Esophagus (tissue), 2 donors: Measurements from ENCODE around the gene PODN. TPM values are rescaled to one million over a fixed set of nuclear protein-coding genes. Genes with fewer than 3 reads are reported as not detected.

Experiments used
- H3K27ac ChIP-seq, 2 donors: one replicate each; pipeline ENCODE4 v1.5.1; 2013; ENCODE audit warnings: low read depth in 2 of 2, mild to moderate bottlenecking in 2 of 2, inconsistent platforms in 1 of 2, low read length in 1 of 2, moderate library complexity in 1 of 2
- H3K27me3 ChIP-seq, 2 donors: one replicate each; pipeline ENCODE4 v1.6.1; 2013; ENCODE audit warnings: low read length in 2 of 2, control low read depth in 1 of 2, mild to moderate bottlenecking in 1 of 2; ENCODE audit not compliant: insufficient read depth in 2 of 2, control insufficient read depth in 1 of 2
- H3K36me3 ChIP-seq, 2 donors: one replicate each; pipeline ENCODE4 v1.6.1; 2013; ENCODE audit warnings: low read length in 1 of 2; ENCODE audit not compliant: control insufficient read depth in 2 of 2, insufficient read depth in 2 of 2
- H3K4me1 ChIP-seq, 2 donors: one replicate each; pipeline ENCODE4 v1.6.1; 2013; ENCODE audit warnings: low read length in 1 of 2; ENCODE audit not compliant: control insufficient read depth in 2 of 2, insufficient read depth in 2 of 2
- H3K4me3 ChIP-seq, 2 donors: one replicate each; pipeline ENCODE4 v1.5.1; 2013; ENCODE audit warnings: low read length in 2 of 2, mild to moderate bottlenecking in 2 of 2, low read depth in 1 of 2, moderate library complexity in 1 of 2
- H3K9me3 ChIP-seq, 2 donors: one replicate each; pipeline ENCODE4 v1.6.1; 2013; ENCODE audit warnings: mild to moderate bottlenecking in 2 of 2, low read depth in 1 of 2, low read length in 1 of 2, moderate library complexity in 1 of 2; ENCODE audit not compliant: control insufficient read depth in 2 of 2, insufficient read depth in 1 of 2
- WGBS, 2 donors: extraction: QIAGEN DNeasy Blood & Tissue Kit; methylation state at CpG; one replicate each; pipeline ENCODE4 v1.1.7; 2013; 5-methylcytosine and 5-hydroxymethylcytosine counted together
- polyA plus RNA-seq, 2 donors: library from polyadenylated mRNA; stranded (reverse); fragments of 200-250 nt; gene quantifications; one replicate each; pipeline ENCODE4 v1.2.3, GENCODE V29; 2013
- donor health status: healthy with polysubstance abuse.
- donor health status: Bipolar disorder and iron deficiency.

Gene PODN
- polyA plus RNA-seq, 2 donors, result 5.0 to 8.3 TPM

DNA sequence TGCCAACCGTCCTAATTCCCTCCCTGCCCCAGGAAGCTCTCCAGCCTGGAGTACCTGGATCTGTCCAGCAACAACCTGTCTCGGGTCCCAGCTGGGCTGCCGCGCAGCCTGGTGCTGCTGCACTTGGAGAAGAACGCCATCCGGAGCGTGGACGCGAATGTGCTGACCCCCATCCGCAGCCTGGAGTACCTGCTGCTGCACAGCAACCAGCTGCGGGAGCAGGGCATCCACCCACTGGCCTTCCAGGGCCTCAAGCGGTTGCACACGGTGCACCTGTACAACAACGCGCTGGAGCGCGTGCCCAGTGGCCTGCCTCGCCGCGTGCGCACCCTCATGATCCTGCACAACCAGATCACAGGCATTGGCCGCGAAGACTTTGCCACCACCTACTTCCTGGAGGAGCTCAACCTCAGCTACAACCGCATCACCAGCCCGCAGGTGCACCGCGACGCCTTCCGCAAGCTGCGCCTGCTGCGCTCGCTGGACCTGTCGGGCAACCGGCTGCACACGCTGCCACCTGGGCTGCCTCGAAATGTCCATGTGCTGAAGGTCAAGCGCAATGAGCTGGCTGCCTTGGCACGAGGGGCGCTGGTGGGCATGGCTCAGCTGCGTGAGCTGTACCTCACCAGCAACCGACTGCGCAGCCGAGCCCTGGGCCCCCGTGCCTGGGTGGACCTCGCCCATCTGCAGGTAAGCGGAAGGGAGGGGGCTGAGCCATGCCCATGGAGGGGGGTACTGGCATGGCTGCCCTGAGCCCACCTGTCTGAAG lies 16.5 kb downstream of the PODN start:
- WGBS, 2 donors, result 94% methylated on average over 46 of the region's 46 CpGs
- Histone ChIP-seq H3K4me3 (no peak overlapping the region), H3K36me3 (no peaks in the 10 kb centered on the region), H3K9me3 (no peaks in the 10 kb centered on the region), H3K27ac (no peak overlapping the region), H3K27me3 (no peaks in the 10 kb centered on the region), H3K4me1 (no peaks in the 10 kb centered on the region)

DNA sequence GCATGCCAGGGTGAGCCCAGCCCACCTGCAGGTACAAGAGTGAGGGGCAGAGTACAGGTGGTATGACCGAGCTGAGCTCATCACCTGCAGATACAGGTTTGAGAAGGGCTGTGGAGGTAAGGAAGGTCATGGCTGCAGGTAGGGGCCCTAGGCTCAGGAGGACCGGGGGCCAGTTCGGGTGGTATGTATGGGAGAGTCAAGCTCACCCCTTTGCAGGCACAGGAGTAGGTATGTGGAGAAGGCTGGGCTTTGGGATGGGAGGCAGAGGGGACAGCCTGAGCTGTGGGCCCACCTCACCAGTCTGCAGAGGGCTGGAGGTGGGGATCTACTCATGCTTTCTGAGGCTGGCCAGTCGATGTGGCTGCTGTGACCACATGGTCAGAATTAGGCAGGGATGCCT lies 17.2 kb downstream of the PODN start:
- H3K36me3 ChIP-seq, result no peaks in the 10 kb centered on the region
- WGBS, 2 donors, result 81 to 85% methylated on average over 4 of the region's 4 CpGs
- no peaks in the 10 kb centered on the region for H3K9me3 ChIP-seq
- H3K27me3 ChIP-seq, result no peaks in the 10 kb centered on the region
- H3K4me3 ChIP-seq, result no peak overlapping the region
- no peaks in the 10 kb centered on the region for H3K4me1 ChIP-seq
- no peak overlapping the region for H3K27ac ChIP-seq

DNA sequence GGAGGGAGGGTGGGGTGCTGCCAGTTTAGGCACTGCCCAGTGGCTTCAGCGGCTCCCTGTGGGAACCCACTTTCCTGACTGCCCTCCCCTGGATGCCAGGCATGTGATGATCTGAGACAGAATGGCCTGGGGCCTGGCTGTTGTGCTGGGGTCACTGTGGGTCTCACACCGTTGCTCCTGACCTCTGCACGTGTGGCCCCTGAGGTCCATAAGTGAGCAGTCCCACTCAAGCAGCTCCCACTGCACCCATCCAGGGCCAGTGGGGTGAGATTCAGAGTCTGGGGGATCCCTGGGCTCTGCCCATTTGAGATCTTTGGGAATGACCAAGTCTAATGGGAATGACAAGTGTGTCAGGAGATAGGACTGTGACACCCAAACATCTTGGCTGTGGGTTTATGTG lies 18.0 kb downstream of the PODN start:
- Histone ChIP-seq H3K36me3 (no peaks in the 10 kb centered on the region), H3K4me1 (no peaks in the 10 kb centered on the region), H3K9me3 (no peaks in the 10 kb centered on the region), H3K27me3 (no peaks in the 10 kb centered on the region), H3K27ac (no peak overlapping the region), H3K4me3 (no peak overlapping the region)
- 46 to 82% methylated on average over 3 of the region's 3 CpGs for WGBS, 2 donors

DNA sequence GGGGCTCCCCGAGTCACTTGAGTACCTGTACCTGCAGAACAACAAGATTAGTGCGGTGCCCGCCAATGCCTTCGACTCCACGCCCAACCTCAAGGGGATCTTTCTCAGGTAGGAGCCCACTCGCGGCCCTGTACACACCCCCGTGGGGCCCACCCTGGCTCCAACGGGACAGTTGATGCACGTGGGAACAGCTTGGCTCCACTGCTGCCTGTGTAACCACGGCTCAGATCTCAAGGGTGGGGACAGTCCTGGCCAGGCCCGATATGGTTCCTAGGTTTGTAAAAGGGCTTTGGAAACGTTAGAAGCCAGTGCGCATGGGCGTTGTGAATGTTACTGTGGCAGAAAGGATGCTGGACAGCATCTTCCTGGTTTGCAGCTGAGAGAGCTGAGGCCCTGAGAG lies 18.8 kb downstream of the PODN start:
- no peak overlapping the region for H3K27ac ChIP-seq
- no peaks in the 10 kb centered on the region for H3K9me3 ChIP-seq
- H3K4me1 ChIP-seq, result no peaks in the 10 kb centered on the region
- no peak overlapping the region for H3K4me3 ChIP-seq
- no peaks in the 10 kb centered on the region for H3K27me3 ChIP-seq
- H3K36me3 ChIP-seq, result no peaks in the 10 kb centered on the region
- 76 to 86% methylated on average over 15 of the region's 15 CpGs for WGBS, 2 donors

DNA sequence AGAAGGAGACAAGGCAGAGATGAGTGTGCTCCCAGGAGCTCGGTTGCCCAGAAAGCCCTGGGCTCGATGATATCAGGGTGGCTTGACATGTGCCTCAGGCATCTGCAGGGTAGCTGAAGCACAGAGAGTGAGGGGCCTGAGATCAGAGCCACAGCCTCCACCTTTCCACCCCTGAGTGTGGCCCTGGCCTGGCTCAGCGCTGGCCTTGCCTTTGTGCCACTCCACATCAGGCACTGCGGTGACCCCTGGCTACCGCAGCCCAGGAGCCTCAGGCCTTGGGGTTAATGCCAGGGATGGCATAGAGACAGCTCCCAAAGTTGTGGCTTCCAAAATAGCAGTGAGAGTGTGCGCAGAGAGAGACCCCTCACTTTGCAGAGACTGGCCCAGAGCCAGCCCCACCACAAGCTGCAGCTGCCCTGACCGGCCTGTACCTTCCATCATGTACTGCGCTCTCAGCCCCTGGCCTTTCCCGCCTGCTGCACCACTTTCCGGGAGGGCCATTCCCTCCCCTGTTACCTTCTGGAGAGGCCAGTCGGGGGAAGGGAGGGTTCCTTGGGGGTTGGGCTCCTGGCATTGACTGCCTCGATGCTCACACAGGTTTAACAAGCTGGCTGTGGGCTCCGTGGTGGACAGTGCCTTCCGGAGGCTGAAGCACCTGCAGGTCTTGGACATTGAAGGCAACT lies 19.5 kb downstream of the PODN start:
- Histone ChIP-seq H3K4me3 (no peak overlapping the region), H3K36me3 (no peaks in the 10 kb centered on the region), H3K9me3 (no peaks in the 10 kb centered on the region), H3K27ac (no peak overlapping the region), H3K27me3 (no peaks in the 10 kb centered on the region), H3K4me1 (no peaks in the 10 kb centered on the region)
- 82 to 86% methylated on average over 14 of the region's 14 CpGs for WGBS, 2 donors

DNA sequence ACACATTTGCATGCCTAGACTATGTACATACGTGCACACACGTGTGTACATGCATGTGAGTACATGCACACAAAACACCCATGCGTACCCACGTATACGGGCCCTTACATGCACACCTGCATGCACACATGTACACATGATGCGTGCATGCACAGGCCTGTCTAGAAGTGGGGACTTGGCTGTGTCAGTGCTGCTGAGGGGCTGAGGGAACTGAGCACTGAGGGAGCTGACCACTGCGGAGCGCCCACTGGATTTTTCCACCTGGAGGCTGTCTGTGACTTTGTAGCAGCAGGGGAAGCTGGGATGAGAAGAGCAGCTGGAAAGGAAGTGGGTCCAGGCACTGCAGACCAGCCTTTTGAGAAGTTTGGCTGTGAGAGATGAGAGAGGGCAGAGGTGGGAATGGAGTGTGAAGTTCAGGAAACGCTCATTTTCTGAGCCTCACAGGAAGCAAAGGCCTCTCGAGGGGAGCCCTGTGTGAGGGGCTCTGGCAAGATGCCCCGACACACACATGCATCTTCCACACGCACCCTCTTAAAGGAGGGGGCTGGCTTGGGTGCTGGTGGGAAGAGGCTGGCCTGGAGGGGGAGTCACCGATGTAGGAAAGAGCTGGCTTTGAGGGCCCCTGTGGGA lies 20.9 kb downstream of the PODN start:
- Histone ChIP-seq H3K4me1 (no peaks in the 10 kb centered on the region), H3K27me3 (no peaks in the 10 kb centered on the region), H3K9me3 (no peaks in the 10 kb centered on the region), H3K36me3 (no peaks in the 10 kb centered on the region), H3K27ac (no peak overlapping the region), H3K4me3 (no peak overlapping the region)
- 77 to 79% methylated on average over 13 of the region's 13 CpGs for WGBS, 2 donors

DNA sequence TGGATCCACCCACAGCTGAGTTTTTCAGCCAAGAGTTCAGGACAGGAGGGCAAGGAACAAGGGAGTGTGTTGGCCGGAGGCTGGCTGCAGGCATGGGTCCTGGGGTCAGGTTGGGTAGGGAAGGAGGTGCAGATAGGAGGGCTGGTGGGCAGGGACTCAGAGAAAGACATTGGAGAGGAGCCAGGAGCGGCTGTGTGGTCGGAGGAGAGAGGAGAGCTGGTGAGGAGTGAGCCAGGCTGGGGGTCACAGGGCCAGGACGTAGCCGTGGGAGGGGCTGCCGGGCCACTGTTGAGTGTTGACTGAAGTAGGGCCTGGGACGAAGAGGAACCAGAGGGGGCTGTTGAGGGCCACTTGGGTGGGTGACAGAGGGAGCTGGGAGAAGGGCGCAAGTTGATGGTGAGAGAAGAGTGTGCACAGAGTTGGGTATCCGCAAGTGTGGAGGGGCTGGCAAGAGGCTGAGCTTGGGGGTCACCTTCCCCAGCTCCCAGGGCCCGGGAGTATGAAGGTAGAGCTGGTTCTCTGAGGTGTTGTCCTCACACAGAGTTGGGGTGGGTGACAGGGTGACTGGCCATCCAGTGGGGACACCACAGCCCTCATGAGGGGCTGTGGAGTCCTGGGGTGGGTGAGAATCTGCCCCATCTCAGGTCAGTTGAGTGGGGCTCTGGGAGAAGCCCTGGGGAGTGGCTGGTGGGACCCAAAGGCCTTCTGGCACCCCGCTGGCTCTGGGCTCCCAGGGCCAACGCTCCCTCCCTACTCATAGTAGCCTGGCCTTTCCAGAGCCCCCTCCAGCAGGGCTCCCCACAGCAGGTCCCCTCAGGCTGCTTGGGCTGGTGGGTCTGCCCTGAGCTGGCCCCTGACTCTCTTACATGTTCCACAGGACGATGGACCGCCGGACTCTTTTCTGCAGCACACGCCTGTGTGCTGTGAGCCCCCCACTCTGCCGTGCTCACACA lies 21.9 kb downstream of the PODN start:
- 79 to 81% methylated on average over 17 of the region's 17 CpGs for WGBS, 2 donors
- no peak overlapping the region for H3K4me3 ChIP-seq
- no peaks in the 10 kb centered on the region for H3K27me3 ChIP-seq
- H3K36me3 ChIP-seq, result no peaks in the 10 kb centered on the region
- no peaks in the 10 kb centered on the region for H3K4me1 ChIP-seq
- H3K9me3 ChIP-seq, result no peaks in the 10 kb centered on the region
- no peak overlapping the region for H3K27ac ChIP-seq

DNA sequence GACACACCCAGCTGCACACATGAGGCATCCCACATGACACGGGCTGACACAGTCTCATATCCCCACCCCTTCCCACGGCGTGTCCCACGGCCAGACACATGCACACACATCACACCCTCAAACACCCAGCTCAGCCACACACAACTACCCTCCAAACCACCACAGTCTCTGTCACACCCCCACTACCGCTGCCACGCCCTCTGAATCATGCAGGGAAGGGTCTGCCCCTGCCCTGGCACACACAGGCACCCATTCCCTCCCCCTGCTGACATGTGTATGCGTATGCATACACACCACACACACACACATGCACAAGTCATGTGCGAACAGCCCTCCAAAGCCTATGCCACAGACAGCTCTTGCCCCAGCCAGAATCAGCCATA lies 22.6 kb downstream of the PODN start:
- no peak overlapping the region for H3K27ac ChIP-seq

DNA sequence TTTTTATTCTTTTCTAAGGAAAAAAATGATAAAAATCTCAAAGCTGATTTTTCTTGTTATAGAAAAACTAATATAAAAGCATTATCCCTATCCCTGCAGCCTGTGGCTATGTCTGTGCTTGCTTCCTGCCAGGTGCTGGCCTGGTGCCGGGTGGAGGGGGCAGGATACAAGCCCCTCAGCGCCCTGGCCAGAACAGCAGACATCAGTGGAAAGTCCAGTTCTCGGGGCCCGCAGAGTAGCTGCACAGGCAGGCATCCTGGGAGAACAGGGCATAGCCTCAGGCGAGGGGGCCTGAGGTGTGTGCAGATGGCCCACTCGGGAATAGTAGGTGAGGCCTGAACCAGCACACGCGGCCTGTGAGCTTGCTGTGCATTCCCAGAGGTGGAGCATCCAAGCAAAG lies 23.4 kb downstream of the PODN start:
- no peak overlapping the region for H3K27ac ChIP-seq
- H3K9me3 ChIP-seq, result no peaks in the 10 kb centered on the region
- H3K27me3 ChIP-seq, result no peaks in the 10 kb centered on the region
- H3K4me1 ChIP-seq, result no peaks in the 10 kb centered on the region
- 80 to 88% methylated on average over 8 of the region's 8 CpGs for WGBS, 2 donors
- no peaks in the 10 kb centered on the region for H3K36me3 ChIP-seq
- no peak overlapping the region for H3K4me3 ChIP-seq

More for the DNA sequence above, 22.6 kb downstream of the PODN start:
- WGBS, 2 donors, result 61 to 72% methylated on average over 8 of the region's 8 CpGs
- no peaks in the 10 kb centered on the region for H3K9me3 ChIP-seq
- no peaks in the 10 kb centered on the region for H3K4me1 ChIP-seq
- no peak overlapping the region for H3K4me3 ChIP-seq
- H3K36me3 ChIP-seq, result no peaks in the 10 kb centered on the region
- H3K27me3 ChIP-seq, result no peaks in the 10 kb centered on the region
